ENCODE results near the gene RGS3. TPM values are rescaled to one million over a fixed set of nuclear protein-coding genes. Genes with fewer than 3 reads are reported as not detected.

RGS3 gene
- total and polyA plus RNA-seq, 11 donors = 93.4 to 214 (median 134) TPM

DNA sequence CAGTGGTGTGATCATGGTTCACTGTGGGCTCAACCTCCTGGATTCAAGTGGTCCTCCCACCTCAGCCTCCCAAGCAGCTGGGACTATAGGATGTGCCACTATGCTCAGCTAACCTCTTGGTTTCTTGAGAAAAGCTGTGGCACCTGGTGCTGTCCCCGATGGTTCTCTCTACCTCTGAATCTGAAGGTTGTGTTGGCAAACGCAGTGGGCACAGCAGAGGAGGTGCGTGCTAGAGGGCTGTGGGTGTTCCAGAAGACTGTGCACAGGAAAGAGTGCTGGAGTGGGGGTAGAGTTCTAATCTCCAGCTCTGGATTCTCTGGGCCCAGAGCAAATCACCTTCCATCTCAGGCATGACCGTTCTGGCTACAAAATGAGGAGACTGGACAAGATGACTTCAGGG is 12.5 kb downstream of the RGS3 start:
- intact Hi-C loops (cut with DNase I) = no loop called here

DNA sequence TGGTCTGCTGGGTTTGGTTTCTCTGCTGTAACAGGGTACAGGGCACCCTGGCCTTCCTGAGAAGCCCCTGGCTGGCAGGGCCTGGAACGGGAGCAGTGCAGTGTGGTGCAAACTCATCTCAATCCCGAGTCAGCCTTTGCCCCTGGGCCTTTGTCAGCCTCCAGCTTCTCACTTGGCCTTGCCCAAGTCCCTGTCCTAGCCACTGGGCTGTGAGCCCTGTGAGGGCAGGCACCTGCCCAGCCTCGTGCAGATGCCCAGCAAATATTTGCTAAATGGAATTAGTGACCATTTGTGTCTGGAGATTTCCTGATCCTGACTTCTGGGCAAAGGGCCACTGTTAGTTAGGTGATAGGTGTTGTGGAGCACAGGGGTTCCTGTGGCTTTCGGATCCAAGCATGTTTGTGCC is 13.0 kb downstream of the RGS3 start:
- no peak overlapping the region for H3K4me3 ChIP-seq
- H3K4me1 ChIP-seq = peaks cover 0 to 51% (median 10%) of the 10 kb centered on the region in 12 donors
- no peaks in the 10 kb centered on the region for H3K36me3 ChIP-seq
- no peaks in the 10 kb centered on the region for H3K9me3 ChIP-seq
- TF ChIP-seq POLR2A (IDR thresholded peaks at IDR 0.05) = no peak
- TF ChIP-seq, protein P1, sequence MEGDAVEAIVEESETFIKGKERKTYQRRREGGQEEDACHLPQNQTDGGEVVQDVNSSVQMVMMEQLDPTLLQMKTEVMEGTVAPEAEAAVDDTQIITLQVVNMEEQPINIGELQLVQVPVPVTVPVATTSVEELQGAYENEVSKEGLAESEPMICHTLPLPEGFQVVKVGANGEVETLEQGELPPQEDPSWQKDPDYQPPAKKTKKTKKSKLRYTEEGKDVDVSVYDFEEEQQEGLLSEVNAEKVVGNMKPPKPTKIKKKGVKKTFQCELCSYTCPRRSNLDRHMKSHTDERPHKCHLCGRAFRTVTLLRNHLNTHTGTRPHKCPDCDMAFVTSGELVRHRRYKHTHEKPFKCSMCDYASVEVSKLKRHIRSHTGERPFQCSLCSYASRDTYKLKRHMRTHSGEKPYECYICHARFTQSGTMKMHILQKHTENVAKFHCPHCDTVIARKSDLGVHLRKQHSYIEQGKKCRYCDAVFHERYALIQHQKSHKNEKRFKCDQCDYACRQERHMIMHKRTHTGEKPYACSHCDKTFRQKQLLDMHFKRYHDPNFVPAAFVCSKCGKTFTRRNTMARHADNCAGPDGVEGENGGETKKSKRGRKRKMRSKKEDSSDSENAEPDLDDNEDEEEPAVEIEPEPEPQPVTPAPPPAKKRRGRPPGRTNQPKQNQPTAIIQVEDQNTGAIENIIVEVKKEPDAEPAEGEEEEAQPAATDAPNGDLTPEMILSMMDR (IDR thresholded peaks at IDR 0.05) = no peak
- intact Hi-C loops (cut with DNase I) = no loop called here
- no peak overlapping the region for H3K27ac ChIP-seq
- ATAC-seq (no peak), DNase-seq (peak in 1 of 5 donors; percentile 7)
- no peaks in the 10 kb centered on the region for H3K27me3 ChIP-seq
- WGBS, 4 donors = 74 to 83% (median 79%) methylated on average over 4 of the region's 4 CpGs

More for the DNA sequence above, 12.5 kb downstream of the RGS3 start:
- H3K36me3 ChIP-seq = no peaks in the 10 kb centered on the region
- H3K4me3 ChIP-seq = no peak overlapping the region
- no peaks in the 10 kb centered on the region for H3K27me3 ChIP-seq
- TF ChIP-seq, protein P1 (IDR thresholded peaks at IDR 0.05) = no peak
- no peak for TF ChIP-seq POLR2A (IDR thresholded peaks at IDR 0.05)
- ATAC-seq (no peak), DNase-seq (no peak)
- no peak overlapping the region for H3K27ac ChIP-seq
- WGBS, 4 donors = 96 to 98% (median 96%) methylated on average over 4 of the region's 4 CpGs
- H3K9me3 ChIP-seq = no peaks in the 10 kb centered on the region
- H3K4me1 ChIP-seq = peaks cover 0 to 51% (median 8%) of the 10 kb centered on the region in 12 donors

DNA sequence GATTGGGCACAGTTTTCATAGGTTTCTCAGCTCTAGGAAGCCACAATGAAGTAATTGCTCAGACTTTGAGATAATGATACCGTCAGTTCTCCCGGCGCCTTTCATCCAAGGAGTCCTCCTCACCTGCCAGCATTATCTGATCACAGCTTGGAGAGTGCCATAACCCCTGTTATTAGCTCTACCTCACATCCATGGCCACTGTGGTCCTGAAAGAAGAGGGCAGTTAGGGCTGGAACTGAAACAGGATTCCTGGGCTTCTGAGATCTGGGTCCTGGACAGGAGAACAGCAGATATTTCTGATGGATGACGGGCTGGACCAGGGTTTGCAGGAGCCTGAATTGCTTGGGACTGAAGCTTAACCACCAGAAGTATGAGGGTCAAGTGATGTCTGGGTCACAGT is 13.5 kb downstream of the RGS3 start:
- intact Hi-C loops (cut with DNase I) = no loop called here
- Histone ChIP-seq H3K9me3 (no peaks in the 10 kb centered on the region), H3K27me3 (no peaks in the 10 kb centered on the region), H3K36me3 (no peaks in the 10 kb centered on the region), H3K4me1 (peaks cover 0 to 52% (median 10%) of the 10 kb centered on the region in 12 donors), H3K4me3 (no peak overlapping the region), H3K27ac (peak overlapping the region in 1 of 12 donors; percentile 19)
- WGBS, 4 donors = 83 to 91% (median 85%) methylated on average over 4 of the region's 4 CpGs
- DNase-seq (peak in 1 of 5 donors; percentile 1), ATAC-seq (no peak)
- no peak for TF ChIP-seq POLR2A (IDR thresholded peaks at IDR 0.05)
- TF ChIP-seq, protein P1 (IDR thresholded peaks at IDR 0.05) = no peak

DNA sequence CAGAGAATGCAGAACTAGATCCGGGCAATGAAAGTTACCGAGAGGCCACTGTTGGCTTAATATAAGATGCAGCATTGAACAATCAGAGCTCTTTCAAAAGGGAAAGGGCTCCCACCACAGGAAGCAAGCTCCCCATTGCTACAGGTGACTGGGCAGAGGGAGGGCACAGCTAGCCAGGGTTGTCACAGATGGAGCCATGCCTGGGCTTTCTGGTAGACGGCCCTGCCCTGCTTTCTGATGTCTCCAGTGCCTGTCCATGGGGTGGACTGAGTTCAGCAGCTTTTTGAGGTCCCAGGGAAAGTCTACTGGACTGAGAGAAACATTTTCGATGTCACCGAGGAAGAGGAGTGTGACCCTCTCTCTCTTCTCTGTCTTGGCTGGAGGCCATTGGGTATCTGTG is 14.1 kb downstream of the RGS3 start:
- 73 to 88% (median 82%) methylated on average over 5 of the region's 5 CpGs for WGBS, 4 donors
- Histone ChIP-seq H3K4me1 (peaks cover 0 to 52% (median 10%) of the 10 kb centered on the region in 12 donors), H3K27ac (peak overlapping the region in 2 of 12 donors; percentile 15 to 19), H3K27me3 (no peaks in the 10 kb centered on the region), H3K9me3 (no peaks in the 10 kb centered on the region), H3K36me3 (no peaks in the 10 kb centered on the region), H3K4me3 (no peak overlapping the region)
- ATAC-seq (no peak), DNase-seq (peak in 1 of 5 donors; percentile 13)
- intact Hi-C loops (cut with DNase I) = no loop called here
- TF ChIP-seq, protein P1 (IDR thresholded peaks at IDR 0.05) = no peak
- TF ChIP-seq POLR2A (IDR thresholded peaks at IDR 0.05) = no peak
